ENCODE measurements around the gene STK11IP. TPM values are rescaled to one million over a fixed set of nuclear protein-coding genes. Genes with fewer than 3 reads are reported as not detected.
"Not testable (repeated sequence)": the region's sequence is repeated elsewhere in the genome, so short reads cannot be mapped to it uniquely, and the experiment has no call there.

STK11IP gene
- total RNA-seq, 2 experiments from 2014 or later: 23.9 to 27.2 TPM

- no peak overlapping the region for H3K4me3 Mint-ChIP-seq
- Histone ChIP-seq H3K9me3 (ENCODE audit: control insufficient read depth in 1 of 2, insufficient read depth in 1 of 2, low read length in 2 of 2) (peaks cover 0 to 3% of the 10 kb centered on the region in 2 experiments), H3K4me1 (ENCODE audit: insufficient read depth, low read length) (no peaks in the 10 kb centered on the region), H3K27me3 (ENCODE audit: control insufficient read depth in 1 of 2, insufficient read depth in 2 of 2, low read length in 2 of 2) (peaks cover 24 to 42% of the 10 kb centered on the region in 2 experiments), H3K4me3 (ENCODE audit: low read length) (no peak overlapping the region), H3K27ac (ENCODE audit: low read depth in 1 of 2, low read length in 2 of 2) (no peak overlapping the region), H3K36me3 (ENCODE audit: insufficient read depth, low read length) (no peaks in the 10 kb centered on the region)
- H3K9me3 Mint-ChIP-seq: no peaks in the 10 kb centered on the region
- H3K27me3 Mint-ChIP-seq: peaks cover 79% of the 10 kb centered on the region
- H3K27ac Mint-ChIP-seq: no peak overlapping the region
- no peak for TF ChIP-seq CTCF (IDR thresholded peaks at IDR 0.05)
- ChIA-PET POLR2A (interaction anchor here (0.7 kb wide), 1 partner anchor 698 kb away, joined by 3 read pairs; no protein-coding TSS in a partner anchor), CTCF (interaction anchor here (1.2 kb wide), 1 partner anchor 8 kb away, joined by 3 read pairs; no protein-coding TSS in a partner anchor)
- no peaks in the 10 kb centered on the region for H3K4me1 Mint-ChIP-seq (ENCODE audit: low read depth)
- no peaks in the 10 kb centered on the region for H3K36me3 Mint-ChIP-seq (ENCODE audit: low read depth)
- ATAC-seq (ENCODE audit: poor library complexity): no peak
- DNase-seq: no peak
- intact Hi-C loops (cut with DNase I, micrococcal nuclease): no loop called here
Observed at GRCh38 chr2:219650426-219651248, 53.0 kb downstream of the STK11IP start.

DNA sequence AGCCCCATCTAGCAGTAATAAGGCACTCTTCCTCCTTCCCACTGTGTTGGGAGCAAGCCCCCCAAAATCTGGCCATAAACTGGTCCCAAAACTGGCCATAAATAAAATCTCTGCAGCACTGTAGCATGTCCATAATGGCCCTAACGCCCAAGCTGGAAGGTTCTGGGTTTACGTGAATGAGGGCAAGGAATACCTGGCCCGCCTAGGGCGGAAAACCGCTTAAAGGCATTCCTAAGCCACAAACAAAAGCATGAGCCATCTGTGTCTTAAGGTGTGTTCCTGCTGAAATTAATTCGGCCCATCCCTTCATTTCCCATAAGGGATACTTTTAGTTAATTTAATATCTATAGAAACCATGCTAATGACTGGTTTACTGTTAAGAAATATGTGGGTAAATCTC is 54.0 kb downstream of the STK11IP start:
- H3K9me3 ChIP-seq (ENCODE audit: control insufficient read depth in 1 of 2, insufficient read depth in 1 of 2, low read length in 2 of 2); H3K36me3 Mint-ChIP-seq (ENCODE audit: low read depth); H3K36me3 ChIP-seq (ENCODE audit: insufficient read depth, low read length); H3K27ac Mint-ChIP-seq; POLR2A ChIA-PET; H3K27ac ChIP-seq (ENCODE audit: low read depth in 1 of 2, low read length in 2 of 2); H3K9me3 Mint-ChIP-seq; H3K4me3 ChIP-seq (ENCODE audit: low read length); intact Hi-C loops (cut with DNase I, micrococcal nuclease); H3K4me1 Mint-ChIP-seq (ENCODE audit: low read depth); ATAC-seq (ENCODE audit: poor library complexity); H3K4me3 Mint-ChIP-seq; H3K4me1 ChIP-seq (ENCODE audit: insufficient read depth, low read length); DNase-seq: not testable (repeated sequence)
- H3K27me3 Mint-ChIP-seq: peaks cover 77% of the 10 kb centered on the region
- CTCF ChIA-PET: interaction anchor here (1.2 kb wide), 1 partner anchor 9 kb away, joined by 3 read pairs; no protein-coding TSS in a partner anchor
- H3K27me3 ChIP-seq (ENCODE audit: control insufficient read depth in 1 of 2, insufficient read depth in 2 of 2, low read length in 2 of 2): peaks cover 24 to 42% of the 10 kb centered on the region in 2 experiments

- peaks cover 0 to 3% of the 10 kb centered on the region in 2 experiments for H3K9me3 ChIP-seq (ENCODE audit: control insufficient read depth in 1 of 2, insufficient read depth in 1 of 2, low read length in 2 of 2)
- H3K4me1 Mint-ChIP-seq (ENCODE audit: low read depth): no peaks in the 10 kb centered on the region
- intact Hi-C loops (cut with DNase I, micrococcal nuclease): no loop called here
- ATAC-seq (ENCODE audit: poor library complexity): no peak
- ChIA-PET CTCF (no interaction called here), POLR2A (no interaction called here)
- TF ChIP-seq CTCF (IDR thresholded peaks at IDR 0.05): no peak
- H3K9me3 Mint-ChIP-seq: peaks cover 2% of the 10 kb centered on the region
- peaks cover 16 to 24% of the 10 kb centered on the region in 2 experiments for H3K27me3 ChIP-seq (ENCODE audit: control insufficient read depth in 1 of 2, insufficient read depth in 2 of 2, low read length in 2 of 2)
- H3K27ac ChIP-seq (ENCODE audit: low read depth in 1 of 2, low read length in 2 of 2): no peak overlapping the region
- H3K4me3 ChIP-seq (ENCODE audit: low read length): no peak overlapping the region
- H3K36me3 Mint-ChIP-seq (ENCODE audit: low read depth): no peaks in the 10 kb centered on the region
- no peak overlapping the region for H3K4me3 Mint-ChIP-seq
- no peak for DNase-seq
- no peak overlapping the region for H3K27ac Mint-ChIP-seq
- no peaks in the 10 kb centered on the region for H3K4me1 ChIP-seq (ENCODE audit: insufficient read depth, low read length)
- peaks cover 72% of the 10 kb centered on the region for H3K27me3 Mint-ChIP-seq
- no peaks in the 10 kb centered on the region for H3K36me3 ChIP-seq (ENCODE audit: insufficient read depth, low read length)
Observed at GRCh38 chr2:219656526-219656925, 58.9 kb downstream of the STK11IP start.
